MM.1S (cell line): ENCODE data around the gene SYNGR1.
"Not testable (repeated sequence)": the region's sequence is repeated elsewhere in the genome, so short reads cannot be mapped to it uniquely, and the experiment has no call there.

Source experiments
- CTCF ChIP-seq: fragments of 300-600 bp; sonication (generic); IDR thresholded peaks from 2 replicates; pipeline ENCODE4 v1.5.1; 2016; ENCODE audit warnings: antibody characterized with exemption, low read length, mixed read lengths
- EZH2 ChIP-seq: fragments of 300-600 bp; sonication (generic); optimal IDR thresholded peaks from 2 replicates; pipeline ENCODE3; 2017; ENCODE audit warnings: low read depth, mild to moderate bottlenecking, antibody characterized with exemption, low read length, mixed read lengths

GRCh38 chr22:39339775-39340174 lies 10.0 kb upstream of the SYNGR1 start:
- not testable (repeated sequence) for TF ChIP-seq EZH2, CTCF
